SIG-M5 (cell line): ENCODE results near the gene MAP1LC3C.
"Not testable (repeated sequence)": the region's sequence is repeated elsewhere in the genome, so short reads cannot be mapped to it uniquely, and the experiment has no call there.

Experiments
- DNase-seq: peaks from one replicate; lab custom pipeline; 2025; lab: John Stamatoyannopoulos, UW

MAP1LC3C gene

GRCh38 chr1:241992734-241993133, 6.2 kb downstream of the MAP1LC3C start:
- DNase-seq = no peak

DNA sequence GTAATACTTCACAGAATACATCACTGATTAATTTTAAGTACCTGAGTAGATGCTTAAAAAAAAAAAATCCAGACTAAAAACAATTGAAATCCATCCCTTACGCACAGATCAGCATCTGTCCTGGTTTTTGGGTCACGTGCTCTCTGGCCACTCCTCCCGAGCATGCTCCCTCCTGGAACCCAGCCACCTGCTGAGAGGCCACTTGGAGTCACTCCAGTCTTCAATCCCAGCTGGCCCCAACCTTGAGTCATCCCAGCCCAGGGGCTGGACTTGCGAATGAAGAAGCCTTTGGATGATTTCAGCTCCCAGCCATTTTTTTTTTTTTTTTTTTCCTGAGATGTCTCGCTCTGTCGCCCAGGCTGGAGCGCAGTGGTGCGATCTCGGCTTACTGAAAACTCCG, 8.9 kb downstream of the MAP1LC3C start:
- no peak for DNase-seq

DNA sequence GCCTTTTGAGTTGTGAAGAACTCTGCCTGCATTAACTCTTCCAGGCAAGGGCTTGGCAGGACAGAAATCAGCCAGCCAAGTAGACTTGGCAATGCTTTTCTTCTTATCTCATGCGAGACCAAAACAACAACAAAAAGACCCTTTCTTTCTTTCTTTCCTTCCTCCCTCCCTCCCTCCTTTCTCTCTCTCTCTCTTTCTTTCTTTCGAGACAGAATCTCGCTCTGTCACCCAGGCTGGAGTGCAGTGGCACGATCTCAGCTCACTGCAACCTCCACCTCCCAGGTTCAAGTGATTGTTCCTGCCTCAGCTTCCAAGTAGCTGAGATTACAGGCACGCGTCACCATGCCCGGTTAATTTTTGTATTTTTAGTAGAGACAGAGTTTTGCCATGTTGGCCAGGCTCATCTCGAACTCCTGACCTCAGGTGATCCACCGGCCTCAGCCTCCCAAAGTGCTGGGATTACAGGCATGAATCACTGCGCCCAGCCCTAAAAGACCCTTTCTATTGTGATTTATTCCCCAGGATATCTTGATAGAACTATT, 10.4 kb downstream of the MAP1LC3C start:
- DNase-seq = not testable (repeated sequence)

GRCh38 chr1:241985787-241986186, 13.1 kb downstream of the MAP1LC3C start:
- DNase-seq = no peak

DNA sequence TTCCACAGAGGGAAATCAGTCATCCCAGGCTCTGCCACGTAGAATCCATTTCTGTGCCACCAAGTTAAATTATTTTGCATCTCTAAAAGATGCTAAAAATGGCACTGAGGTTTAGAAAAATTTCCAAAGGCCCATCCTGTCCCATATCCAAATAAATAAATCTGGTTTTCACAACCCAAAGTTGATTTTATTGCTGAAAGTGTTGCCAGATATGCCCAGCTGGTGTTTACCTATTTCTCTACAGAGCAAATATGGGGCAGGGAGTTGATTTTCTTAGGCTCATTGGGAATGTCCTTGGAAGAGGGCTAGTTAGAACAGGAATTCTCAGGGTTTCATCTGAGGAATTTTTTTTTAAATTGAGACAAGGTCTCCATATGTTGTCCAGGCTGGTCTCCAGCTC, 19.0 kb downstream of the MAP1LC3C start:
- no peak for DNase-seq

- DNase-seq = no peak
Observed at GRCh38 chr1:241979071-241979470, 19.8 kb downstream of the MAP1LC3C start.

DNA sequence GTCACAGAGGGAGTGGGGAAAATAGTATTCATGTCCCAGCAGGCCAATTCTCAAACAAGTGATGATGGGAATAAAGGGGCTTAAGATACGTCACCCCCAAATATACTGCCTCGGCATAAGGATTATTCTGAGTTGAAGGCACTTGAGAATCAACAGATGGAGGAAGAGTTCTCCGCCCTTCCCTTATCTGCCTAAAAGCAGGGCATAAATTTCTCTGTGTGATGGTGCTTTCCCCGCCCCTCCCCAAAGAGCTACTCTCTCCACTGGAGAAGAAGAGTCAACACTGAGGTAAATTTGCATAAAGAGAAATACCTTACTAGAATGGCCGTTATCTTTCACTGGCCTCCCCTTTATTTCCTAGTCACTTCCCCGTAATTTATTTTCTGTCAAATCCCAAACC, 22.7 kb downstream of the MAP1LC3C start:
- no peak for DNase-seq

- DNase-seq = no peak
Observed at GRCh38 chr1:241972703-241973369, 26.1 kb downstream of the MAP1LC3C start.

DNA sequence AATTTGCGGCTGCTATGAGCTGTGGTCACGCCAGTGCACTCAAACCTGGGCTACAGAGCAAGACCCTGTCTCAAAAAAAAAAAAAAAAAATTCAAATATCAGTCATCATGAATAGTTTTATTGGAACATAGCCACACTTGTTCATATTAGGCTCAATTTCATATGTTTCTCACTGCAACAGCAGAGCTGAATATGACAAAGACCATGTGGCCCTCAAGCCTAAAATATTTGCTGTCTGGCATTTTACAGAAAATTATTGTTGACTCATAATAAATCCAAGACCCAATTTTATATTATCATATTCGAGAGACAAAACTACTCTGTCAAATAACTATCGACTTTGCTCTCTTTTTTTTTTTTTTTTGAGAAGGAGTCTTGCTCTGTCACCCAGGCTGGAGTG, 30.3 kb downstream of the MAP1LC3C start:
- DNase-seq = no peak

GRCh38 chr1:241964550-241965282, 34.2 kb downstream of the MAP1LC3C start:
- DNase-seq = no peak

- no peak for DNase-seq
Observed at GRCh38 chr1:241963722-241964121, 35.2 kb downstream of the MAP1LC3C start.

GRCh38 chr1:241962153-241962552, 36.7 kb downstream of the MAP1LC3C start:
- DNase-seq = no peak

DNA sequence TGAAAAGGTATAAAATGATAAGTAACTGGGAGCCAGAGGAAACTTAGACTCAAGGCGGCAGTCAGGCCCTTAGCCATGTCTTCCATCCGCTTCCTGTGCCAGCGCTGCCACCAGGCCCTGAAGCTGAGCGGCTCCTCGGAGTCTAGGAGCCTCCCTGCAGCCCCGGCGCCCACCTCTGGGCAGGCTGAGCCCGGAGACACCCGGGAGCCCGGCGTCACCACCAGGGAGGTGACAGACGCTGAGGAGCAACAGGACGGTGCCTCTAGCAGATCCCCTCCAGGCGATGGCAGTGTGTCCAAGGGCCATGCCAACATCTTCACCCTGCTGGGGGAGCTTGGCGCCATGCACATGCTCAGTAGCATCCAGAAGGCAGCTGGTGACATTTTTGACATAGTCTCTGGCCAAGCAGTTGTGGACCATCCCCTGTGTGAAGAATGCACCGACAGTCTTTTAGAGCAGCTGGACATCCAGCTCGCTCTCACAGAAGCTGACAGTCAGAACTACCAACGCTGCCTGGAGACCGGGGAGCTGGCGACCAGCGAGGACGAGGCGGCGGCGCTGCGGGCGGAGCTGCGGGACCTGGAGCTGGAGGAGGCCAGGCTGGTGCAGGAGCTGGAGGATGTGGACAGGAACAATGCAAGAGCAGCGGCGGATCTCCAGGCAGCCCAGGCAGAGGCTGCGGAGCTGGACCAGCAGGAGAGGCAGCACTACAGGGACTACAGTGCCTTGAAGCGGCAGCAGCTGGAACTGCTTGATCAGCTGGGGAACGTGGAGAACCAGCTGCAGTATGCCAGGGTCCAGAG, 41.0 kb downstream of the MAP1LC3C start, which contains the start of gene BECN2:
Gene BECN2, plus strand, starts transcription at position 76 of the 803 bp plus-strand sequence. Its CDS starts 0 bp downstream, at position 76.
- DNase-seq = no peak

- DNase-seq = no peak
Observed at GRCh38 chr1:241950390-241950789, 48.5 kb downstream of the MAP1LC3C start.

- DNase-seq = no peak
Observed at GRCh38 chr1:241947354-241947753, 51.5 kb downstream of the MAP1LC3C start.
